GM12864 (cell line): Measurements from ENCODE around the gene HBEGF.
A peak's percentile ranks its signal among the peaks of the same experiment; 100 is the strongest.

Experiments used
- DNase-seq: peaks from one replicate; pipeline ENCODE4 v3.0.0-alpha.2; 2011; ENCODE audit warnings: low read depth
- H3K4me3 ChIP-seq: 2 replicates; pipeline ENCODE4 v1.5.1; 2011; ENCODE audit warnings: mild to moderate bottlenecking, low read depth, low read length, control low read depth
- CTCF ChIP-seq: IDR thresholded peaks from 2 replicates; pipeline ENCODE4 v1.5.1; 2011; ENCODE audit warnings: low read depth, mild to moderate bottlenecking, moderate library complexity, low read length, control low read depth, inconsistent platforms; ENCODE audit errors: missing control alignments

HBEGF gene

GRCh38 chr5:140381972-140382371, 35.6 kb upstream of the HBEGF start:
- DNase-seq = no peak
- H3K4me3 ChIP-seq = no peak overlapping the region
- TF ChIP-seq CTCF = no peak

- TF ChIP-seq CTCF = no peak
- no peak overlapping the region for H3K4me3 ChIP-seq
- no peak for DNase-seq
Observed at GRCh38 chr5:140381351-140381750, 34.9 kb upstream of the HBEGF start.

GRCh38 chr5:140372971-140373487, 26.6 kb upstream of the HBEGF start:
- no peak for DNase-seq
- H3K4me3 ChIP-seq = no peak overlapping the region
- TF ChIP-seq CTCF = peak; percentile 89

GRCh38 chr5:140371356-140372151, 25.2 kb upstream of the HBEGF start:
- no peak for DNase-seq
- TF ChIP-seq CTCF = no peak
- no peak overlapping the region for H3K4me3 ChIP-seq

GRCh38 chr5:140367256-140368013, 21.0 kb upstream of the HBEGF start:
- no peak for TF ChIP-seq CTCF
- H3K4me3 ChIP-seq = no peak overlapping the region
- DNase-seq = no peak

GRCh38 chr5:140366589-140367255, 20.3 kb upstream of the HBEGF start:
- TF ChIP-seq CTCF = no peak

More at GRCh38 chr5:140366589-140367255, 20.3 kb upstream of the HBEGF start:
- H3K4me3 ChIP-seq = no peak overlapping the region
- no peak for DNase-seq
